GM18526 (cell line): Measurements from ENCODE around the gene DOCK4.

Experiments used
- POLR2A ChIP-seq: IDR thresholded peaks from 3 replicates; pipeline ENCODE4 v1.6.1; 2011; ENCODE audit not compliant: insufficient read length; ENCODE audit errors: extremely low read depth

DOCK4 gene

DNA sequence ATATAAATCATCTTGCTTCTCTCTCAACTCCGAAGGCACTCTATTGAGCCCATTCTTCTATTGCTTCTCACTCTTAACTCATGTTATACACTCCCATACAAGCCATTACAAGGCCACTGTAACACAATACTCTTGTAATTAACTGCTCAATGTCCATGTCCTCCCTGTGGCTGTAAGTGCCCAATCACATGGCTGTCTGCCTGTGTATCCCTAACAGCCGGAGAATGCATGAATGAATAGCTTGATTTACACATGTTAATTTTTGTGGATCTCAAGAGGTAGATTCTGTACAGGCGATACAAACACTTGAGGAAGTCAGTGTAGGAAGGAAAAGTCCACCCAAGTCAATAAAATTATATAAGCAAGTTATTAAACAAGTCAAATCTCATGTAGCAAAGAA, 215.6 kb downstream of the DOCK4 start:
- no peak for TF ChIP-seq POLR2A

DNA sequence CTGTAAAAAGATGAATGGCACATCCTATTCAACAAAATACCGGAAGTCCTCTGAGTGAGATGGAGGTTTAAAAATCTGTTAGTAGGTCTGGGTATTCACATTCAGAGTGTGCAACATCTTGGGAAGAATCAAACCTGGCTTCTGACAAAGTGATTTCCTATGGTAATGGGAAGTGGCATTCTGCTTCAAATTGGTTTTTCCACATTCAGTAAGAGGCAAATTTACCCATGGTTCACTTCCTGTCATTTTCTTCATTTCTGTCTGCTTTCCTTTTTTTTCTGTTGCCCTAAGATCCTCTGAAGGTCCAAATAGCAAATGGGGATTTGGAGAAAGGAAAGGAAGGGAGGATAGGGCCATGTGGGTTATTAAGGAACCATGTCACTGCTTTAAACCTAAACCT, 218.3 kb downstream of the DOCK4 start:
- TF ChIP-seq POLR2A = no peak

DNA sequence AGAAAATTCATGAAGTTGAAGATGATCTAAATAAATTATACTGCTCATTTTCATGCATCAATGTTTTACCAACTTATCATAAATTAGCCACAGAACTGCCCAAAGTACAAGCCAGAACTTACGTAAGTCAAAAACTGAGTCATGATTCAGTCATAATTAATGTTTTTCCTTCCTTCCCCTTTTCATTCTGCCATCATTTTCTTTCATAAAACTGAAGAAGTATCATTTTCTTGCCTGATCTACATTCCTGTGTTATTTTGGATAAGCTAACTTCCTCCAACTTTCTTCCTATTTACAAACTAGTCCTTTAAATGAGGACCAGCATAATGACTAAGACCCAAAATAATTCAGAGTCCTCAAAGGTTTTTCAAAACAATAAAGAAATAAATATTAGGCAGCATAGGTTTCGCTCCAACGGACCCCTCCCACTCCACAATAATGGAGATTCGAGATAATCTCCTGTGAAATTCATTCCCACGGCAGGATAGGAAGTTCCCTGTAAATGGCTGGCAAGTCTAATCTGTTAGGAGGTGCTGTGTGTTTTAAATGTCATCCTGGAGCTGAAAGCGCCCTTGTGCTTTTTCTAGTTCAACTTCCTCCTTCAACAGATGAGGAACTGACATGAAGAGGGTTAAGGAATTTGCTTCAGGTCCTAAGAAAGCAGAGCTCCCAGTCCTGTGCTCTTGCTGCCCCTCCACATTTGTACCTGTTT, 218.9 kb downstream of the DOCK4 start:
- no peak for TF ChIP-seq POLR2A

DNA sequence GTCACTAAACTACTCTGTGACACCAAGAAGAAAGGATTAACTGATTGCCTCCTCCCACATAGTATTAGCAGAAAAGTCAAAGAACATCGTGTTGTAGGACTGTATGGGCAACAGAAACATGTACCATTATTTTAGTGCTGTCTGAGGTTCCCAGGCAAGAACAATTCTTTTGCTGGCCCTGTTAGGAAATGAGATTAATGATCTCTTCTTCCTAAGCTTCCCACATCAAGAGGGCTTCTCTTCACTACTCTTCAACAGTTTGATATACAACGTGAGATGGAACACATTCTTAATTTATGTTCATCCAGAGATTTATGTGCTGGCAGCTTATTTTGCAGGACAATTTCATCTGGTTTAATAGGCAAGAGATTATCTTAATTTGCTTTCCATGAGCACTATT, 219.6 kb downstream of the DOCK4 start:
- TF ChIP-seq POLR2A = no peak

DNA sequence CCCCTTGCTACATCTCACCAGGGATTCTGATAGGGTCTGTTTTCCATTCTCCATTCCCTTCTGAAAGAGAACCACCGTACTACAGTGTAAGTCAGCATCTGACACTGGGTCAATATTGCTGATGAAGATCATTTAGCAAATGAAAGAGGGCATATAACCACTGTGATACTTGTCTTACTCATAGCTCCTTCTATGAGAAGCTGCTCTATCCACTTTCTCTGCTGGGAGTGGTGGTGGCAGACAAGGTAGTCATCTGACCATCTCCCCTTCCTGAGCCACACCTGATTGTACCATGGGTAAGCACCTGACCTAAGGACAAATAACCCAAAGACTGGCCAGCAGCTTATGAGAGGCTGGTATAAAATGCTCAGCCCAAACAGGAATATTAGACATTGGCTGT, 220.4 kb downstream of the DOCK4 start:
- no peak for TF ChIP-seq POLR2A

DNA sequence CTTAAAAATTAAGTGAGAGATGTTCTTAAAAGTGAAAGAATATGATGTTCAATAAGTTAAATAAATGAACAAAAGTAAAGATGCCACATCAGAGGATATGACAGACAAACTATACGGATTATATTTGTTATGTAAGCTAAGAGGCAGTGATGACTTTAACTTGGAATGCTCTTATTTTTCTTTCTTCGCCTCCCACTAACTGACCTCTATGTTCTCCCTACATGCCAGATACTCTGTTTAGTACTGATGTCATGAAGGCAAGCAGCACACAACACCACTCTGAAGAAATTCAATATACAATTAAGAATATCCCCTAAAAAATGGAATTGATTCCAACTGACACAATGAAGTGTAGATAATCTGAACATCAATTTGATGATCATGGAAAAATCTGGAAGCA, 223.4 kb downstream of the DOCK4 start:
- TF ChIP-seq POLR2A = no peak

DNA sequence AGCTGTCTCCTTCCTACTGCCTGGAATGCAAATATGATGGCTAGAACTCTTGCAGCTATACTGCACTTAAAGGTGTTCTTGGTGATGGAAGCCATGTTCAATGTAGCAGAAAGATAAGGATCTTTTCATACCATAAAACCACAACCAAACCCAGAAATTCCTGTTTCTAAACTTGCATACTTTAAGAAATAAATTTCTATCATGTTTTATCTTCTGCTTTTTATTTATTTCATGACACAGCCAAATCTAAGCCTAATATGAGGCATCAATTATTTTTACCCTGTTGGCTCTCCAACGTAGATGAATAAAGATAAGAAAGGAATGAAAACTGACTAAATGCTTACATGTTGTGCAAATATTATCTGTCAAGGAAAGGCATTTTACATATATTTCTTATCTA, 224.1 kb downstream of the DOCK4 start:
- no peak for TF ChIP-seq POLR2A

DNA sequence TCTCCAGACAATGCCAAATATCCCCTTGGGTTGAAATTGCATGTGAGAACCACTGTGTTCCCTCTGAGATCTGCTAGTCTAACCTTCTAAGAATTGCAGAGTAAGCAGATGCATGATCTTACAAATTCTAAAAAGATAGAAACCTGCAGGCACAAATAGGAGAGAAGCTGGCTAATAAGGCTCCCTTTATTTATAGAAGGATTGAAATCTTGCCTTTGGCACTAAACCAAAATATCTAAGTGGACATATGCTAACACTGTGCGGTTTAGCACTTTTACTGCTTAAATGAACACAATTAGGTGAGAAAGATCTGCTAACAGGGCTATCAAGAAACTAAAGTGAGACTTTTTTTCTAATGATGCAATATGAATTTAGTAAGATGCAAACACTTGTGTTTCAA, 225.5 kb downstream of the DOCK4 start:
- TF ChIP-seq POLR2A = no peak

DNA sequence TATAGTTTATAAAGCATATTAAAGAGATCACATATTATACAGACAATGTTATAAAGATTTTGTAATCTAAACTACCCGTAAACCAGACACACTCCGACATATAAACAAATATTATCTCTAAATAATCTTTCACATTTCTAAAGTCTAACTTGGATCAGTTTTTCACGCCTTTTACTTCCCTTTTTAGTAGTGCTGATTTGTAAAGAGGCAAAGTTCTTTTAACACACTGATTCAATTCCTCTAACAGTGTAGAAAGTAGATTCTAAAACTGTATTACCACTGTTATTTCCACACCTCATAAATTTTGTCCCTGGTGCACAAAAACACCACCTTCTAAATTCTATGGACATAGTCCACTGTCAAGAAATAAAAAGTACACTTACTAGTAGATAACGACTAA, 230.9 kb downstream of the DOCK4 start:
- no peak for TF ChIP-seq POLR2A

DNA sequence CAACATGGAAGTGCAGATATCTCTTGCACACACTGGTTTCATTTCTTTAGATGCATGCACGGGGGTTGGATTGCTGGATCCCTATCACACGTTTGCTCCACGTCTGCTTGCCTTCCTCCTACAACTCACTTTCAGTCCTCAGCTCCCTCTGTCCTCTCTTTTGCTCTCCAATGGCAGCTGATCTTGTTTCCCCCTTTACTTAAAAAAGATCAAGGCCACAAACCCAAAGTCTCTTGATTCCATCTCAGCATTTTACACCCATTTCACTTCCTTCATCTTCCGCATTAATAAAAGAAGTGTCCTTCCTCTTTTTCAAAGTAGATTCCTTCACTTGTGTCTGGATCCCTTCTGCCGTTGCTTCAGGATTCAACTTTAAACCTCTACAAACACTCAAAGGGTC, 245.2 kb downstream of the DOCK4 start:
- no peak for TF ChIP-seq POLR2A

DNA sequence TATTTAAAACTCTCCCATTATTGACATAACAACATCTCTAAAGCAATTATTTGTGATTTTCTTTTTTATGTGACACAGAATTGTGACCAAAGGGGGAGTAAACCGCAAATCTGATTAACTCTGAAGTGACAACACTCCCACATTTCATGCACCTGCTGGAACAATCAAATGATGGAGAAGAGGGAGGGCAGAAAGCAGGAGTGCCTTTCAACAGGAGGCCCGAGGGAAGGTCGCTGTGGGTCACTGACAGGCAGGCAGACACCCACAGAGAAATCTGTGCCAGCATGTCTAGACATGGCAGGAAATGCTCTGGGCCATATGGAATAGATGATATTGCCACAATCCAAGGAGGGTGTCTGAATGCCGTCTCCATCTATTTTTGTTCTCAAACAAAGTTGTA, 247.3 kb downstream of the DOCK4 start:
- no peak for TF ChIP-seq POLR2A

DNA sequence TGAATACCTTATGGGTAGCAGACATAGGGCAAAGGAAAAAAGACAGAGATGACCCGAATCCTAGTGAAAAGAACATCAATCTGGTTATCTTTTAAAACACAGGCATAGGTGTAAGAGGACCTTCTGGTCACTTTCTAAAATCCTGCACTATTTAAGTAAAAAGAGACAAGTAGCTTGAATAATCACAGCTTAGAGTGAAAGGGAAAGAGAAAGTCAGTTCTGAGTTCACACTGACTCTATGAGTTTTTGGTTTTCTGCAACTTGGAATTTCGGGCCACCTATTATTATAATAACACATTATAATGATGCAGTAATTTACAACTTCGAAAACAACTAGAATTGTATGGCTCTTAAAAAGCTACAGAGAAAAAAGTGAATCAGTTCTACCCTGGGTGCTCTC, 247.8 kb downstream of the DOCK4 start:
- TF ChIP-seq POLR2A = no peak

DNA sequence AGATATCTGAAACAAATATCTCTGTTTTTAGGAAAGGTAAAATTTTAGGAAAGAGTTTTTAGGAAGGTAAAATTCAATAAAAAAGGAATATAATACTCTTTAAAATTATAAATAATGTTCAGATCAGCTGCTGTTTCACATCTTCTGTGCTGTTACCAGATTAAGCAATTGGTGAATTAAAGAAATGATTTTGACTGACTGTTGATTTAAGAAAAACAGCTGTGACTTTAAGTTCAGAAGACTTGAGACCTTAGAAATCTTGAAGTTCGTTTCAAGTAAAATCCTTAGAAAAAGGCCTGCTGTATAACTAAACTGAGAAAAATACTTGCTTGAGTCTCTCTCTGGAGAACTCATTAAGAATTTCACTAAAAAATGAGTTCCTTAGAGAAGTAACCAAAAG, 250.6 kb downstream of the DOCK4 start:
- no peak for TF ChIP-seq POLR2A

DNA sequence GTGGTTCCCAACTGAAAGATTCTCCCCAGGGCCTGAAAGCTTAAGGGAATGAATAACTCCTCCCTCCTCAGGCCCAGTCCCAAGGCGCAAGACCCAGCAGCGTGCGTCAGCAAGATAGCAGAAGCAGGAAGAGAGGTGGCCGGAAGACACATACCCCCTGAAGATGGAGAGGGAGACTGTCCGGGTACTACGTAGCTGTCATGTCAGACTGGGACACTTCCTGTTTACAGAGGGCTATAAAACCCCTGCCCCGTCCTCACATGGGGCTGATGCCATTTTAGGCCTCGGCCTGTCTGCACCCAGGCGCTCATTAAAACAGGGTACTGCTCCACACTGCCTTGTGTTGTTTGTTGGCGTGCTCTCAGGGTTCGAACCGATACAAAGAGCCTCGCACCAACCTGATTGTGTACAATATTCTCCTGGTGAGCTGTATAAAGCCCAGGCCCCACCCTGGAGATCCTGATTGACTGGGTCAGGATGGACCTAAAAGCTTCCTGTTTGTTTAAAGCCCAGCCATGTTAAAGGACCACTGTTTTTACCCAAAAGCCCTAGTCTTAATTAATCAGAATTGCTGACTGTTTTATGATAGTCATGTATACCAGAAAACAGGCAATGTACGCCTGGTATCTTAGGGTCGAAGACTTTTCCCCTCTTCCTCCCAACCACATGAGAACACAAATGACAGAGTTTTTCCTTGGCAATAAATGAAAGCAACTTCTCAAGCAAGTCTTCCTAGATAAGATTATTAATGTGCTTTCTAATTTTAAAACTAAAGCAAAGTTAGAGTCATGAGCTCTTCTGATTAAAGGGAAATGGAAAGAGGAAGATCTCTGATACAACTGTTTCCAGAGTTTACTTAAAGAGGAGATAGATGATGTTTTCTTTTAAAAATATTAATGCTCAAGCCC, 251.5 kb downstream of the DOCK4 start:
- TF ChIP-seq POLR2A = no peak

DNA sequence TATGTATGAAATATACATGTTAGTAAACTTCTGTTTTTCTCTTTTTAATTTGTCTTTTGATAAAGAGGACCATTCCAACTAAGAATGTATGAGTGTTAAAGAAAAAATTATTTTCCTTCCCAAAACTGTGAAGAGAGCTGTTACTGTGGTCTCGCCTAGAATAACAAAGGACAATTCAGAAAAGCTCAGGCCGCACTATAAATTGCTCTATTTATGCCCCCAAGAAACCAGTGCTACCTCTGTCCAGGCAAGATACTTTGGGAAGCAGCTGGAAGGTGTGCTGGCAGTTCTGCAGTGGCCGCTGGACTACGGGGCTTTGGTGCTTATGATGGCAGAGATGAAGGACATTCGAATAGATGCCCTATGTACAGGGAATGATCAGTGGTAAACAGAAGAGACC, 252.1 kb downstream of the DOCK4 start:
- no peak for TF ChIP-seq POLR2A

DNA sequence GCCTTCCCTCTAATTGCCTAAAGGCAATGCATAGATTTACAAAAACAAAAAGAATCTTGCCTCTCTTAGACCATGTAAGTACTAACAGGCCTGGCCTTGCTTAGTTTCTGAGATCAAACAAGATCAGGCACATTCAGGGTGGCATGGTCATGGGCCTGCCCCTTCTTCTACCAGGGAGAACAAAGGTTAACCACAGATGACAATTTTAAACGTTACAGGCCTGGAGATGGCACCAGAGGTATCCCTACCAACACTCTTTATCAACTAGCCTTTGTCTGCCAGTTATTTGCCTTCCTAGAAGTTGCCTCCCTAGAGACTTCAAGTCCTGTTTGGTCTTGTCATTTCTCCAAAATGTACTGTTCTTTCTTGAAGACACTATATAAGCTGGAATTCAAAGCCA, 252.6 kb downstream of the DOCK4 start:
- no peak for TF ChIP-seq POLR2A

DNA sequence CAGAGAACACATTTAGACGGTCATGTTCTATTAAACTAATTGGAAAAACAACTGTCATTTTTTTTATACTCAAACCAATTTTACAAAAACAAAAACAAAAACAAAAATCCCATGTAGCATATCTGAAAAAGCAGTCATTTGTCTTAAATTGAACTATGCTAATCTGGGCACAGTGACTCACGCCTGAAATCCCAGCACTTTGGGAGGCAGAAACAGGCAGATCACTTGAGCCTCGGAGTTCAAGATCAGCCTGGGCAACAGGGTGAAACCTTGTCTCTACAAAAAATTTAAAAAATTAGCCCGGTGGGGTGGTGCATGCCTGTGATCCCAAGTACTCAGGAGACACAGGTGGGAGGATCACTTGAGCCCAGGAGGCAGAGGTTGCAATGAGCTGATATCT, 253.4 kb downstream of the DOCK4 start:
- no peak for TF ChIP-seq POLR2A

DNA sequence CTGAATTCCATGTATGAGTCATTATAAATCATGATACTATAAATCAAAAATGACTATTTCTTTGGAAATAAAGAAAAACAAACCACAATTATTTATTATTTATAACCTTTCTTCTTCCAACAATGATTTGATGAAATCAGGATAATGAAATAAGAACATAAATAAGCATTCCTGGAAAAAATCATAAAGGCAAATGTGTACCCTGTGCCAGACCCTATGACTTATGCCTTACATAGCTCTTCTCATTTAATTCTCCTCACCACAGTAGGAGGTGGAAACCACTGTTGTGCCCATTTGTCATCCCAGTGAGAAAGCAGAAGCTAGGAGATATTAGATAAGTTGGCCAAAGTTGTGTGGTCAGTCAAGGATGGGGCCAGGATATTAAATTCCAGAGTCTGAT, 255.1 kb downstream of the DOCK4 start:
- no peak for TF ChIP-seq POLR2A
